ENCODE data around the gene PIK3R6. TPM values are rescaled to one million over a fixed set of nuclear protein-coding genes. Genes with fewer than 3 reads are reported as not detected.

The PIK3R6 gene
- total RNA-seq, 3 donors from 2014 or later: 0.32 to 1.9 (median 1.7) TPM

- Histone ChIP-seq H3K4me1 (ENCODE audit: low read depth) (no peaks in the 10 kb centered on the region), H3K36me3 (ENCODE audit: low read depth) (no peaks in the 10 kb centered on the region), H3K9me3 (no peaks in the 10 kb centered on the region), H3K4me3 (no peak overlapping the region)
- TF ChIP-seq CTCF (IDR thresholded peaks at IDR 0.05): no peak
- ATAC-seq: no peak
- DNase-seq: no peak
- intact Hi-C loops (cut with DNase I, micrococcal nuclease): no loop called here
These were observed 32.4 kb downstream of the PIK3R6 start for GRCh38 chr17:8835106-8835505.

- intact Hi-C loops (cut with DNase I, micrococcal nuclease): no loop called here
- TF ChIP-seq CTCF (IDR thresholded peaks at IDR 0.05): peak; percentile 58
These were observed 34.6 kb downstream of the PIK3R6 start for GRCh38 chr17:8832711-8833352.

GRCh38 chr17:8831234-8831849 lies 36.1 kb downstream of the PIK3R6 start:
- DNase-seq (no peak), ATAC-seq (no peak)

More at GRCh38 chr17:8832711-8833352, 34.6 kb downstream of the PIK3R6 start:
- H3K36me3 ChIP-seq (ENCODE audit: low read depth): no peaks in the 10 kb centered on the region
- ATAC-seq (peak; percentile 63), DNase-seq (peak in 2 of 3 donors; percentile 63 to 67)
- no peaks in the 10 kb centered on the region for H3K9me3 ChIP-seq
- H3K4me1 ChIP-seq (ENCODE audit: low read depth): no peaks in the 10 kb centered on the region
- no peak overlapping the region for H3K4me3 ChIP-seq

GRCh38 chr17:8830141-8830540 lies 37.3 kb downstream of the PIK3R6 start:
- TF ChIP-seq CTCF (IDR thresholded peaks at IDR 0.05): no peak
- DNase-seq (no peak), ATAC-seq (no peak)
- H3K4me1 ChIP-seq (ENCODE audit: low read depth): no peaks in the 10 kb centered on the region
- no peak overlapping the region for H3K4me3 ChIP-seq
- no peaks in the 10 kb centered on the region for H3K36me3 ChIP-seq (ENCODE audit: low read depth)
- intact Hi-C loops (cut with DNase I, micrococcal nuclease): no loop called here
- no peaks in the 10 kb centered on the region for H3K9me3 ChIP-seq

More at GRCh38 chr17:8831234-8831849, 36.1 kb downstream of the PIK3R6 start:
- H3K4me1 ChIP-seq (ENCODE audit: low read depth): no peaks in the 10 kb centered on the region
- no peaks in the 10 kb centered on the region for H3K9me3 ChIP-seq
- no peaks in the 10 kb centered on the region for H3K36me3 ChIP-seq (ENCODE audit: low read depth)
- no peak for TF ChIP-seq CTCF (IDR thresholded peaks at IDR 0.05)
- H3K4me3 ChIP-seq: no peak overlapping the region
- intact Hi-C loops (cut with DNase I, micrococcal nuclease): no loop called here

- Histone ChIP-seq H3K36me3 (ENCODE audit: low read depth) (no peaks in the 10 kb centered on the region), H3K9me3 (peaks cover 5% of the 10 kb centered on the region), H3K4me3 (no peak overlapping the region), H3K4me1 (ENCODE audit: low read depth) (no peaks in the 10 kb centered on the region)
- no peak for ATAC-seq
- no peak for DNase-seq
- intact Hi-C loops (cut with DNase I, micrococcal nuclease): no loop called here
- no peak for TF ChIP-seq CTCF (IDR thresholded peaks at IDR 0.05)
These were observed 38.2 kb downstream of the PIK3R6 start for GRCh38 chr17:8829036-8829941.

All from mucosa of descending colon (tissue), 3 donors.